HepG2 (cell line): ENCODE data around the gene AUP1. TPM values are rescaled to one million over a fixed set of nuclear protein-coding genes. Genes with fewer than 3 reads are reported as not detected.

ENCODE experiments used
- ASH2L ChIP-seq: fragments of 300-600, 200-600 bp; sonication (generic); IDR thresholded peaks from 2 replicates; pipeline ENCODE4 v1.7.0; 2017; ENCODE audit warnings: low read depth, mild to moderate bottlenecking, moderate library complexity, mixed read lengths, low read length; ENCODE audit not compliant: insufficient read length
- GFI1 ChIP-seq: sonication (generic); formaldehyde crosslinking; IDR thresholded peaks from 2 replicates; pipeline ENCODE4 v1.5.0; 2020; ENCODE audit warnings: missing genetic modification reagents, mild to moderate bottlenecking, borderline replicate concordance
- HOXA7 ChIP-seq: sonication (generic); formaldehyde crosslinking; IDR thresholded peaks from 2 replicates; pipeline ENCODE4 v1.8.1; 2022; ENCODE audit warnings: mild to moderate bottlenecking, missing genetic modification reagents, moderate library complexity
- JARID2 ChIP-seq: sonication (generic); formaldehyde crosslinking; IDR thresholded peaks from 2 replicates; pipeline ENCODE4 v1.8.1; 2023; ENCODE audit warnings: missing genetic modification reagents, inconsistent platforms; ENCODE audit not compliant: insufficient replicate concordance
- KIAA2018 ChIP-seq: sonication (generic); formaldehyde crosslinking; IDR thresholded peaks from 2 replicates; pipeline ENCODE4 v1.5.0; 2020; ENCODE audit warnings: mild to moderate bottlenecking, missing genetic modification reagents, borderline replicate concordance
- MXD4 ChIP-seq: IDR thresholded peaks from 2 replicates; pipeline ENCODE4 v1.6.1; 2016; ENCODE audit warnings: mild to moderate bottlenecking, missing biosample characterization, missing genetic modification reagents
- NFE2 ChIP-seq: sonication (generic); formaldehyde crosslinking; IDR thresholded peaks from 2 replicates; pipeline ENCODE4 v1.4.0; 2020; ENCODE audit warnings: missing genetic modification reagents
- NFKBIZ ChIP-seq: IDR thresholded peaks from 2 replicates; pipeline ENCODE4 v1.6.1; 2018; ENCODE audit warnings: missing genetic modification reagents, missing compliant biosample characterization
- NR0B2 ChIP-seq: sonication (generic); formaldehyde crosslinking; IDR thresholded peaks from 2 replicates; pipeline ENCODE4 v1.4.0; 2020; ENCODE audit warnings: mild to moderate bottlenecking, missing genetic modification reagents
- PITX1 ChIP-seq: sonication (generic); formaldehyde crosslinking; IDR thresholded peaks from 2 replicates; pipeline ENCODE4 v1.5.1; 2020; ENCODE audit warnings: mild to moderate bottlenecking, missing genetic modification reagents
- RFX1 ChIP-seq: fragments of 450-650 bp; IDR thresholded peaks from 2 replicates; pipeline ENCODE4 v1.6.1; 2017
- SALL1 ChIP-seq: sonication (generic); formaldehyde crosslinking; IDR thresholded peaks from 2 replicates; pipeline ENCODE4 v1.8.0; 2022; ENCODE audit warnings: mild to moderate bottlenecking, missing genetic modification reagents
- THRA ChIP-seq: sonication (generic); formaldehyde crosslinking; IDR thresholded peaks from 2 replicates; pipeline ENCODE4 v1.4.0; 2020; ENCODE audit warnings: missing genetic modification reagents, borderline replicate concordance
- ZNF510 ChIP-seq: sonication (generic); formaldehyde crosslinking; IDR thresholded peaks from 2 replicates; pipeline ENCODE4 v1.4.0; 2020; ENCODE audit warnings: low read depth, mild to moderate bottlenecking, missing genetic modification reagents
- ZNF639 ChIP-seq: conservative IDR thresholded peaks from 2 replicates; pipeline ENCODE4 v1.6.1; 2018; ENCODE audit warnings: missing genetic modification reagents
- polyA plus RNA-seq, 8 experiments: library from polyadenylated mRNA; depleted of rRNA in 3 of 8; stranded (reverse) in 7 of 8; unstranded in 1 of 8; fragments of >200 nt; fragmentation: Illumina TruSeq in 4 of 8; extraction: Trizol in 4 of 8; gene quantifications; 2 replicates each; pipeline versions ENCODE4 v1.2.1 to v1.2.3, GENCODE V29; 2011 to 2016; ENCODE audit warnings: low read depth in 4 of 8, missing spikeins in 1 of 8, mixed read lengths in 1 of 8; ENCODE audit not compliant: insufficient read depth in 1 of 8
- total RNA-seq, 5 experiments: library from RNA; depleted of rRNA; stranded (reverse); fragments of >200 nt; fragmentation: Illumina TruSeq; extraction: Trizol; gene quantifications; 2 replicates each; pipeline ENCODE4 v1.2.3, GENCODE V29; 2016; ENCODE audit warnings: low read depth in 1 of 5

AUP1 gene
- total and polyA plus RNA-seq, 2 of the 13 experiments (the other 11 are each of a cell fraction or from before 2014, with no cell fraction given), result 174 to 267 TPM

GRCh38 chr2:74482801-74483674 lies 46.5 kb downstream of the AUP1 start, which contains the start of the genes CCDC142 and TTC31 (continued):
- TF ChIP-seq ZNF639 (CRISPR knock-in tag) (peak; percentile 48; the same call in 1 of the 2 replicates), SALL1 (peak; percentile 76), KIAA2018 (CRISPR knock-in tag) (no peak; the same call in 1 of the 2 replicates), PITX1 (CRISPR knock-in tag) (peak; percentile 86), NR0B2 (CRISPR knock-in tag) (peak; percentile 88), JARID2 (CRISPR knock-in tag) (no peak), NFKBIZ (CRISPR knock-in tag) (peak; percentile 29), ASH2L (peak; percentile 94), HOXA7 (CRISPR knock-in tag) (peak; percentile 69; the same call in 1 of the 2 replicates), MXD4 (peak; percentile 74; the same call in 1 of the 2 replicates), ZNF510 (CRISPR knock-in tag) (peak; percentile 64; the same call in 1 of the 2 replicates), NFE2 (CRISPR knock-in tag) (no peak), RFX1 (no peak), THRA (peak; percentile 77), GFI1 (CRISPR knock-in tag) (no peak)
